Peyer's patch (tissue), 4 donors: Measurements from ENCODE around the gene ALG6. TPM values are rescaled to one million over a fixed set of nuclear protein-coding genes. Genes with fewer than 3 reads are reported as not detected.

Experiments used
- DNase-seq, 3 donors: peaks; one replicate each; pipeline ENCODE4 v3.0.0-alpha.2; 2017 to 2019
- H3K27ac ChIP-seq, 4 donors: fragments of 200-600 bp; sonication (generic); one replicate each; pipeline ENCODE4 v1.5.1; 2016 to 2019
- H3K27me3 ChIP-seq, 2 donors: fragments of 200-600 bp; sonication (generic); one replicate each; pipeline ENCODE4 v1.5.1; 2019
- H3K36me3 ChIP-seq, 3 donors: fragments of 200-600 bp; sonication (generic); one replicate each; pipeline ENCODE4 v1.5.1; 2016 to 2019
- H3K4me1 ChIP-seq, 4 donors: fragments of 200-600 bp; sonication (generic); one replicate each; pipeline ENCODE4 v1.5.1; 2016 to 2019
- H3K4me3 ChIP-seq, 4 donors: fragments of 200-600 bp; sonication (generic); 1 replicate in 3 of 4; 2 replicates in 1 of 4; pipeline ENCODE4 v1.5.1; 2016 to 2019; ENCODE audit warnings: mild to moderate bottlenecking in 1 of 4
- H3K9me3 ChIP-seq, 4 donors: fragments of 200-600 bp; sonication (generic); one replicate each; pipeline ENCODE4 v1.5.1; 2016 to 2019; ENCODE audit warnings: mild to moderate bottlenecking in 1 of 4
- POLR2A ChIP-seq, 2 donors: fragments of 450-650 bp; IDR thresholded peaks; one replicate each; pipeline ENCODE4 v1.5.1; 2017; ENCODE audit warnings: antibody characterized with exemption in 2 of 2, mild to moderate bottlenecking in 2 of 2, moderate library complexity in 2 of 2
- total RNA-seq, 4 donors: library from RNA; depleted of rRNA; stranded (reverse); fragments of >200 nt; gene quantifications; one replicate each; pipeline ENCODE4 v1.1.0, GENCODE V29; 2016
- TF ChIP-seq, protein P1 (sequence below), 6 experiments: fragments of 450-650 bp in 4 of 6; fragments of 200-600 bp in 2 of 6; sonication (generic) in 1 of 6; IDR thresholded peaks; one replicate each; pipeline ENCODE4 v1.5.1; 2017 to 2019; ENCODE audit warnings: antibody characterized with exemption in 6 of 6, mild to moderate bottlenecking in 3 of 6, moderate library complexity in 1 of 6

The ALG6 gene
- total RNA-seq, 4 donors from 2014 or later: 10.8 to 46.2 (median 20.7) TPM

DNA sequence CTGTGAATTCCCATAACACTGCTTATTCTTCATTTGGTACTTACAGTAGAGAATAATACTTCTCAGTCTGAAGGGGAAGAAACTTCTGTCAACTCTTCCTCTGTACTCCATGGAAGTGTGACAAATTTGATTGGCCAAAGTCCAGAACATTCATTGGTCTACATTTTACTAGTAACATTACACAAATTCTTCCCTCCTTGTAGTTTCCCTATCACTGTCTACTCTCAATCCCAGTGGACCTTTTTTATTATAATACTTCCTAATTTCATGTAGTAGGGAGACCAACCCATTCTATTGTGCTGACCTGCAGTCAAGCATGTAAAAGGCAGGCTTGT lies 74.7 kb downstream of the ALG6 start:
- Histone ChIP-seq H3K27ac (no peak overlapping the region), H3K36me3 (no peaks in the 10 kb centered on the region), H3K4me1 (no peaks in the 10 kb centered on the region), H3K27me3 (no peaks in the 10 kb centered on the region), H3K9me3 (no peaks in the 10 kb centered on the region), H3K4me3 (no peak overlapping the region)
- no peak for TF ChIP-seq POLR2A (IDR thresholded peaks at IDR 0.05)
- TF ChIP-seq, protein P1, sequence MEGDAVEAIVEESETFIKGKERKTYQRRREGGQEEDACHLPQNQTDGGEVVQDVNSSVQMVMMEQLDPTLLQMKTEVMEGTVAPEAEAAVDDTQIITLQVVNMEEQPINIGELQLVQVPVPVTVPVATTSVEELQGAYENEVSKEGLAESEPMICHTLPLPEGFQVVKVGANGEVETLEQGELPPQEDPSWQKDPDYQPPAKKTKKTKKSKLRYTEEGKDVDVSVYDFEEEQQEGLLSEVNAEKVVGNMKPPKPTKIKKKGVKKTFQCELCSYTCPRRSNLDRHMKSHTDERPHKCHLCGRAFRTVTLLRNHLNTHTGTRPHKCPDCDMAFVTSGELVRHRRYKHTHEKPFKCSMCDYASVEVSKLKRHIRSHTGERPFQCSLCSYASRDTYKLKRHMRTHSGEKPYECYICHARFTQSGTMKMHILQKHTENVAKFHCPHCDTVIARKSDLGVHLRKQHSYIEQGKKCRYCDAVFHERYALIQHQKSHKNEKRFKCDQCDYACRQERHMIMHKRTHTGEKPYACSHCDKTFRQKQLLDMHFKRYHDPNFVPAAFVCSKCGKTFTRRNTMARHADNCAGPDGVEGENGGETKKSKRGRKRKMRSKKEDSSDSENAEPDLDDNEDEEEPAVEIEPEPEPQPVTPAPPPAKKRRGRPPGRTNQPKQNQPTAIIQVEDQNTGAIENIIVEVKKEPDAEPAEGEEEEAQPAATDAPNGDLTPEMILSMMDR (IDR thresholded peaks at IDR 0.05): no peak
- DNase-seq: no peak

DNA sequence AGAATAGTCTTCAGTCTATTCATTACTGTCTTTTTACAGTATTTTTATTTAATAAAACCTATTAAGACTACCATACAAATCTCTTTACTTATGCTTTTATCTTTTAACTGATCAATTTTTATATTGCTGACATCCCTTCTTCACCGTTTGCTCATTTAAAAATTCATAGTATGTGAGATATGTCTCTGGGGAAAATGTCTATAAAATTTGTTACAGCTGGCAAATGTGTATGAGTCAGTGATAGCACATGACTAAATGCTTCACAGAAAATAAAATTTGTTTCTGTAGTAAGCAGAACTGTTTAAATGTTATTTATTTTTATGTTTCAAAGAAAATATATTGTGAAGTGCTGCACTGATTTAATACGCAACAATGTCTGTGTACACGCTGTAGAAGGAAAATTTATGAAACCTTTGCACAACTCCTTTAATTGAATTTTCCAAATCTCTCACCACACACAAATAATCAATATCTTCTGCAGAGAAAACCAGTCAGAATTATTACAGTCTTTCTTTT lies 81.4 kb downstream of the ALG6 start:
- Histone ChIP-seq H3K4me1 (no peaks in the 10 kb centered on the region), H3K4me3 (no peak overlapping the region), H3K27ac (no peak overlapping the region), H3K27me3 (no peaks in the 10 kb centered on the region), H3K36me3 (no peaks in the 10 kb centered on the region), H3K9me3 (no peaks in the 10 kb centered on the region)
- DNase-seq: no peak
- TF ChIP-seq, protein P1 (IDR thresholded peaks at IDR 0.05): no peak
- no peak for TF ChIP-seq POLR2A (IDR thresholded peaks at IDR 0.05)

DNA sequence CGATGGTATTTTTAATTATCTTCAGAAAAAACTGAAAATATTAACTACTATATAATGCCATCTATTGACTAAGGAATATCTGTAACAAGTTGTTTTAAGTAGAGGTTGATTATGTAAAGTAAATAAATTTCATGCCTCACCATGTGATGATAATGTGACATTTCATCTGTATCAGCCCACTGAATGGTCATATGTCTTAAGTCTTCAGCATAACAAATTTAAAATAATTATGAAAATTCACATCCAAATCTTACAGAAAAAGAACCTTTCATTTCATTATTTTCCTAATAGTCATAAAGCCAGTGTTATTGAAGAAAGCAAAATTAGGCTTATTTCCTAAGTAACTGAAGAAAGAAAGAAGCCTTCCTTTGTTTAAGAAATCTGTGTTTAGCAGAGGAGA lies 83.0 kb downstream of the ALG6 start:
- no peak for DNase-seq
- H3K9me3 ChIP-seq: no peaks in the 10 kb centered on the region
- no peak overlapping the region for H3K27ac ChIP-seq
- no peaks in the 10 kb centered on the region for H3K27me3 ChIP-seq
- no peak overlapping the region for H3K4me3 ChIP-seq
- TF ChIP-seq, protein P1 (IDR thresholded peaks at IDR 0.05): no peak
- TF ChIP-seq POLR2A (IDR thresholded peaks at IDR 0.05): no peak
- no peaks in the 10 kb centered on the region for H3K4me1 ChIP-seq
- no peaks in the 10 kb centered on the region for H3K36me3 ChIP-seq

DNA sequence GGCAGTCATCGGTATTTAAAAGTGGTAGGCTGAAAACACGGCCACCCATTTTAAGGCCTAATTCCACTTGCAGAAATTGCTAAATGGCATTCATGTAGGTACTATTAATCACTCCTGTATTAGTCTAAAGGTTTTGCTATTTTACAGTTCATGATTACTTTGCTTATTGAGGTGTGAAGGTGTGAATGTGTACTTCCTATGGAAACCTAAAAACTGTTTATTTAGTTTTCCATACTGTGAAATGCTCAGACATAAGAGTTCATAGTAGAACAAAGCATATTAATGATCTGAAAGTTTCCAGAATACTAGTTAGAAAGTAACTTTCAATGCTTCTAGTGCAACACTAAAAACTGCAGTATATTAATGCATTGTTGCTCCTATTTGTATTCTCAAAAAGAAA lies 85.8 kb downstream of the ALG6 start:
- Histone ChIP-seq H3K4me3 (no peak overlapping the region), H3K9me3 (no peaks in the 10 kb centered on the region), H3K4me1 (no peaks in the 10 kb centered on the region), H3K36me3 (no peaks in the 10 kb centered on the region), H3K27ac (no peak overlapping the region), H3K27me3 (no peaks in the 10 kb centered on the region)
- DNase-seq: no peak
- TF ChIP-seq, protein P1 (IDR thresholded peaks at IDR 0.05): no peak
- TF ChIP-seq POLR2A (IDR thresholded peaks at IDR 0.05): no peak

DNA sequence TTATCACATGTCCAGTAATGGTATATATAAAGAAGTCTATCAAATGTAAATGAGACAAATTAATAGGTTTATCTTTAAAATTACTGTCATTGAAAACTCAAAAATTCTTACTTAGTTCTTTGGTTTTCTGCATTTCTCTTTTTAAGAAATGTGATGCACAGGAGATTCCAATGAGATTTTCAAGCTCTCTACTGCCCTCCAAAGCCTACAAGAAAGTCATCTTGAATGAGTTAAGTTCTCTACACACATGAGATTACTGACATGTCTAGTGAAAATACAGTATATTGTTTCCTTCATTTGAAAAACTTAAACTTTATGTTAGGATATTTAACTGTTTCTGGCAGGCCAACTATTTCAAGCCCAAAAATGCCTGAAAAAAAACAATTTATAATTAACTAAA lies 86.8 kb downstream of the ALG6 start:
- Histone ChIP-seq H3K27ac (no peak overlapping the region), H3K27me3 (no peaks in the 10 kb centered on the region), H3K9me3 (no peaks in the 10 kb centered on the region), H3K36me3 (no peaks in the 10 kb centered on the region), H3K4me3 (no peak overlapping the region), H3K4me1 (no peaks in the 10 kb centered on the region)
- DNase-seq: no peak
- TF ChIP-seq POLR2A (IDR thresholded peaks at IDR 0.05): no peak
- TF ChIP-seq, protein P1 (IDR thresholded peaks at IDR 0.05): no peak

DNA sequence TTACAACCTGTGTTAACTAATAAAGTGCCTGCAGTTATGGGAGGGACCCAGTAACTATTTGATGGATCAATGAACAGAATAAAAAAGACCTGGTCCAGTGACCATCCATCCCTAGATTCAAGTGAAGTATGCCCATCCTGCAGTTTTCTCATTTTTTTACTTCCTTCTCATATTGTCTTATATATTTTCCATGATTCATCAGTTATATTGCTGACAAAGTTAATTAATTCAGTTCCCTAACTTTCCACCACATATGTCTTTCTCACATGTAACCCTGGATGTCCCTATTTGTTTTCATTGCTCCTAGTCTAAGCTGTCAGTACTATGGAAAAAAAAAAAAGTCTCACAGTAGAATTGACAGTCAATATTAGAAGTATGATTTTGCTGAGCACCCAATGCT lies 91.3 kb downstream of the ALG6 start:
- TF ChIP-seq, protein P1 (IDR thresholded peaks at IDR 0.05): no peak
- TF ChIP-seq POLR2A (IDR thresholded peaks at IDR 0.05): no peak
- H3K27me3 ChIP-seq: no peaks in the 10 kb centered on the region
- H3K4me3 ChIP-seq: no peak overlapping the region
- H3K9me3 ChIP-seq: peaks cover 0 to 7% (median 0%) of the 10 kb centered on the region in 4 donors
- no peaks in the 10 kb centered on the region for H3K4me1 ChIP-seq
- no peak overlapping the region for H3K27ac ChIP-seq
- no peak for DNase-seq
- H3K36me3 ChIP-seq: no peaks in the 10 kb centered on the region
